ENCODE results near the gene DSTYK. TPM values are rescaled to one million over a fixed set of nuclear protein-coding genes. Genes with fewer than 3 reads are reported as not detected.

DSTYK gene, protein sequence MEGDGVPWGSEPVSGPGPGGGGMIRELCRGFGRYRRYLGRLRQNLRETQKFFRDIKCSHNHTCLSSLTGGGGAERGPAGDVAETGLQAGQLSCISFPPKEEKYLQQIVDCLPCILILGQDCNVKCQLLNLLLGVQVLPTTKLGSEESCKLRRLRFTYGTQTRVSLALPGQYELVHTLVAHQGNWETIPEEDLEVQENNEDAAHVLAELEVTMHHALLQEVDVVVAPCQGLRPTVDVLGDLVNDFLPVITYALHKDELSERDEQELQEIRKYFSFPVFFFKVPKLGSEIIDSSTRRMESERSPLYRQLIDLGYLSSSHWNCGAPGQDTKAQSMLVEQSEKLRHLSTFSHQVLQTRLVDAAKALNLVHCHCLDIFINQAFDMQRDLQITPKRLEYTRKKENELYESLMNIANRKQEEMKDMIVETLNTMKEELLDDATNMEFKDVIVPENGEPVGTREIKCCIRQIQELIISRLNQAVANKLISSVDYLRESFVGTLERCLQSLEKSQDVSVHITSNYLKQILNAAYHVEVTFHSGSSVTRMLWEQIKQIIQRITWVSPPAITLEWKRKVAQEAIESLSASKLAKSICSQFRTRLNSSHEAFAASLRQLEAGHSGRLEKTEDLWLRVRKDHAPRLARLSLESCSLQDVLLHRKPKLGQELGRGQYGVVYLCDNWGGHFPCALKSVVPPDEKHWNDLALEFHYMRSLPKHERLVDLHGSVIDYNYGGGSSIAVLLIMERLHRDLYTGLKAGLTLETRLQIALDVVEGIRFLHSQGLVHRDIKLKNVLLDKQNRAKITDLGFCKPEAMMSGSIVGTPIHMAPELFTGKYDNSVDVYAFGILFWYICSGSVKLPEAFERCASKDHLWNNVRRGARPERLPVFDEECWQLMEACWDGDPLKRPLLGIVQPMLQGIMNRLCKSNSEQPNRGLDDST
- total RNA-seq (10 to 100 TPM; 11.3 to 18.5 (median 15.2) TPM), polyA plus RNA-seq (1 to 10 TPM; 6.4 to 9.5 TPM), total RNA-seq (66.0 reads per million, percentile 77 among the genes with 10 or more reads in this experiment)

DNA sequence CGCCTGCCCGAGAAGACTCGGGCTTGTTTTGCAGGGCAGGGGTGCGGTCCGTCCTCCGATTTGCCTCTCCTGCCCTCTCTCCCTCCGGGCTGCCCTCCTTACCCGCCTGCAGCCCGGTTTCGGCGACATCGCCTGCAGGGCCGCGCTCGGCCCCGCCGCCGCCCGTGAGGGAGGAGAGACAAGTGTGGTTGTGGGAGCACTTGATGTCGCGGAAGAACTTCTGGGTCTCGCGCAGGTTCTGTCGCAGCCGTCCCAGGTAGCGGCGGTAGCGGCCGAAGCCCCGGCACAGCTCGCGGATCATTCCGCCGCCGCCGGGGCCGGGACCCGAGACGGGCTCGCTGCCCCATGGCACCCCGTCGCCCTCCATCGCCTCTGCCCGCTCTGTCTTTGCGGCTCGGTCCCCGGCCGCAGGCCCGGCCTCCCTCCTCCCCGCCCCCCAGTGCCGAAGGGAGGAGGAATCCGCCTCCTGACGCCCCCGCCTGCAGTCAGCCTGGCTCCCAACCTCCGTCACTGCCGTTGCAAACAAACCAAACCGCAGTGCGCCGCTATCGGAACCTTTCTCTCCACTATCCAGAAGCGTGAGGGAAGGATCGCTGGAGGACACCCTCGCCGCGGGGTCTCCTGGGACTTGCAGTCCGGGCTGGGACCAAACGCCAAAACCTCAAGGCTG is at the start of gene DSTYK:
DSTYK (minus strand) TSS at position 534 of the 670 bp plus-strand sequence; CDS start at position 367, 167 bp downstream.
- H3K4me1 ChIP-seq (ENCODE audit: control insufficient read depth in 2 of 2, insufficient read depth in 2 of 2, low read length in 2 of 2) = peaks cover 8% of the 10 kb centered on the region in 2 donors
- peaks cover 12 to 66% (median 54%) of the 10 kb centered on the region in 7 donors for H3K4me1 Mint-ChIP-seq
- H3K27me3 Mint-ChIP-seq = peaks cover 0 to 4% (median 0%) of the 10 kb centered on the region in 5 donors
- DNase-seq (peak; percentile 77 to 95 (median 93)), ATAC-seq (peak; percentile 95)
- peaks cover 0 to 3% (median 0%) of the 10 kb centered on the region in 11 donors for H3K9me3 Mint-ChIP-seq
- no peaks in the 10 kb centered on the region for H3K9me3 ChIP-seq (ENCODE audit: control insufficient read depth in 2 of 3, low read length in 3 of 3)
- intact Hi-C loops (cut with micrococcal nuclease) = loop anchor here (1.0 to 10.0 kb wide), 16 partner anchors 12 to 1414 kb away; partner anchors contain the start of genes TMCC2 (in 2 of the 2), MDM4 (in 1 of the 2), NUAK2 (in 1 of the 2) and NUCKS1 (in 1 of the 2)
- H3K27ac Mint-ChIP-seq = peak within 1 kb of the TSS; percentile 95 to 99 (median 98)
- H3K36me3 Mint-ChIP-seq = peaks cover 0 to 5% (median 0%) of the 10 kb centered on the region in 5 donors
- H3K27ac ChIP-seq (ENCODE audit: low read depth, low read length) = peak within 1 kb of the TSS; percentile 87
- POLR2A ChIA-PET = interaction anchor here (0.9 to 3.0 kb wide), 6 partner anchors 9 to 91 kb away, joined by 3 to 30 read pairs (median 6); partner anchors contain the start of genes RBBP5 and TMCC2
- H3K36me3 ChIP-seq (ENCODE audit: control insufficient read depth in 2 of 3, insufficient read depth in 3 of 3, low read length in 3 of 3) = peaks cover 0 to 8% (median 0%) of the 10 kb centered on the region in 3 experiments
- no peaks in the 10 kb centered on the region for H3K27me3 ChIP-seq (ENCODE audit: control insufficient read depth in 2 of 2, insufficient read depth in 2 of 2, low read length in 2 of 2)
- CTCF ChIA-PET = no interaction called here
- peak within 1 kb of the TSS; percentile 75 for H3K4me3 ChIP-seq (ENCODE audit: low read length)
- peak within 1 kb of the TSS; percentile 89 to 98 (median 96) for H3K4me3 Mint-ChIP-seq

DNA sequence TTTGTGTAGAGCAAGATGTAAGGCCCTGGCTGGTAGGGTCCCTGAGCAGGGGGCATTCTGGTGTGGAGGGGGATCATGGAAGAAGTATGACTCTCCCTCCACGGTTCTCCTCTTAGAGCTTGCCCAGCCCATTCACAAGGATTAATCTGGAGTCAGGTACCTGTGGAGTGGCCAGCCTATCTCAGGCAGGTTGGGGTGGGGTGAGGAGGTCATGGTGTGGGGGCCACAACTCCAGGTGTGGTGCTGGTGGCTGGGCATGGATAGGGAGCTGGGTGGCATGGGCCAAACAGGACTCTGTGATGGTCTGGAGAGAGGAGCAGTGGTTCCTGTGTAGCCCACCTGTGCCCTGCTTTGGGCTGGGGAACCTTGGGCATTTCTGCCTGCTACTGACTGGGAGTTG is 48.5 kb upstream of the DSTYK start:
- Histone ChIP-seq H3K27ac (ENCODE audit: low read depth, low read length) (no peak overlapping the region), H3K9me3 (ENCODE audit: control insufficient read depth in 2 of 3, low read length in 3 of 3) (no peaks in the 10 kb centered on the region), H3K4me3 (ENCODE audit: low read length) (no peak overlapping the region), H3K4me1 (ENCODE audit: control insufficient read depth in 2 of 2, insufficient read depth in 2 of 2, low read length in 2 of 2) (no peaks in the 10 kb centered on the region), H3K36me3 (ENCODE audit: control insufficient read depth in 2 of 3, insufficient read depth in 3 of 3, low read length in 3 of 3) (no peaks in the 10 kb centered on the region), H3K27me3 (ENCODE audit: control insufficient read depth in 2 of 2, insufficient read depth in 2 of 2, low read length in 2 of 2) (no peaks in the 10 kb centered on the region)
- H3K27me3 Mint-ChIP-seq = no peaks in the 10 kb centered on the region
- ATAC-seq (no peak), DNase-seq (no peak)
- intact Hi-C loops (cut with micrococcal nuclease) = loop anchor here (5.0 kb wide), 2 partner anchors 88 to 118 kb away; no protein-coding TSS in a partner anchor
- H3K4me3 Mint-ChIP-seq = no peak overlapping the region
- POLR2A ChIA-PET = interaction anchor here (0.6 kb wide), 1 partner anchor 347 kb away, joined by 3 read pairs; no protein-coding TSS in a partner anchor
- CTCF ChIA-PET = interaction anchor here (0.8 to 3.6 kb wide), 6 partner anchors 13 to 287 kb away, joined by 3 to 12 read pairs (median 4); partner anchors contain the start of gene TMCC2
- no peak overlapping the region for H3K27ac Mint-ChIP-seq
- no peaks in the 10 kb centered on the region for H3K9me3 Mint-ChIP-seq
- peaks cover 0 to 25% (median 7%) of the 10 kb centered on the region in 7 donors for H3K4me1 Mint-ChIP-seq
- H3K36me3 Mint-ChIP-seq = no peaks in the 10 kb centered on the region

DNA sequence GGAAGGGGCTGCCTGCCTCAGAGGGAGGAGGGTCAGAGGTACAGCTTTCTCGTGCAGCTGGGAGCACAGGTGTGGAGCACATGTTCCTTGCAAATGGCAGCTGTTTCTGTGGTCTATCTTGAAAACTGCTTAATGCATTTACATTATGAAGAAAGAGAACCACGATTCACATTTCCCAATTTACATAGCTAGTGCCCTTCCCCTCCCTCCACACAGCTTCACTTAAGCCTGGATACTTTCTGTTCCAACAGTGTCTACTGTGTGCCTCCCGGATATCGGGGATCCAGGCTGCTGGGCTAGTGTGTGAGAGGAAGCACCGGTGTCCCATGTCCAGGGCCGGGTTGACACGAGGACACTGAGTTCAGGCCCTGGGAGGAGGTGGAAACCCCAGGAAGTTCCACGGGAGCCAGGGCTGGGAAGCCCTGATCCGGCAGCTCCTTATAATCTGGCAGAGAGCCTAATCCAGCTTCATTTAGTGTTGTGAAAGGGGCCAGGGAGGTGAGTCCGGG is 47.9 kb upstream of the DSTYK start:
- CTCF ChIA-PET = interaction anchor here (1.1 to 3.6 kb wide), 3 partner anchors 15 to 286 kb away, joined by 4 to 12 read pairs (median 11); partner anchors contain the start of gene TMCC2
- intact Hi-C loops (cut with micrococcal nuclease) = loop anchor here (5.0 kb wide), 2 partner anchors 87 to 117 kb away; no protein-coding TSS in a partner anchor
- ATAC-seq = no peak

DNA sequence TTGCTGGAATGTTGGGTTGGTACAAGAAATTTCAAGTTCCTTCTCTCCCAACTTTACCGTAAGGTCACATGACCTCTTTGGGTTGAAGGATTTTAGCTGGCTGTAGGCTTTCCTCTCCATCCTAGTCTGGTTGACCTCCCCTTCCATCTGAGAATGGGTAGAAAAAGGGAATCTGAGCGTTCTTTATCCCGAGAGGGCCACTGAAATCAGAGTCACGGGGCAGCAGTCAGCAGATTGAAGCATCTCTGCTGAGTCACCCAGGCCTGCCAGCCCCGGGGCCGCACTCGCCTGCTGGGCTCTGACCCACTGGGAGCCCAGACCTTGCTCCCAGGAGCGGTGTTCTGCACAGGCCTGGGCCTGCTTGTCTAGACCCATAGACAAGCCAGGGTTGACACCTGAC is 47.2 kb upstream of the DSTYK start:
- no peaks in the 10 kb centered on the region for H3K4me1 ChIP-seq (ENCODE audit: control insufficient read depth in 2 of 2, insufficient read depth in 2 of 2, low read length in 2 of 2)
- Mint-ChIP-seq H3K36me3 (no peaks in the 10 kb centered on the region), H3K4me1 (peaks cover 0 to 23% (median 7%) of the 10 kb centered on the region in 7 donors), H3K27ac (no peak overlapping the region), H3K9me3 (no peaks in the 10 kb centered on the region), H3K4me3 (no peak overlapping the region), H3K27me3 (no peaks in the 10 kb centered on the region)
- H3K4me3 ChIP-seq (ENCODE audit: low read length) = no peak overlapping the region
- intact Hi-C loops (cut with micrococcal nuclease) = loop anchor here (5.0 kb wide), 2 partner anchors 86 to 116 kb away; no protein-coding TSS in a partner anchor
- DNase-seq (no peak), ATAC-seq (no peak)
- no peaks in the 10 kb centered on the region for H3K36me3 ChIP-seq (ENCODE audit: control insufficient read depth in 2 of 3, insufficient read depth in 3 of 3, low read length in 3 of 3)
- ChIA-PET POLR2A (no interaction called here), CTCF (interaction anchor here (1.1 to 4.7 kb wide), 4 partner anchors 15 to 286 kb away, joined by 3 to 25 read pairs (median 8); partner anchors contain the start of gene RBBP5)
- no peaks in the 10 kb centered on the region for H3K27me3 ChIP-seq (ENCODE audit: control insufficient read depth in 2 of 2, insufficient read depth in 2 of 2, low read length in 2 of 2)
- H3K9me3 ChIP-seq (ENCODE audit: control insufficient read depth in 2 of 3, low read length in 3 of 3) = no peaks in the 10 kb centered on the region
- H3K27ac ChIP-seq (ENCODE audit: low read depth, low read length) = no peak overlapping the region

More for the DNA sequence above, 47.9 kb upstream of the DSTYK start:
- H3K36me3 Mint-ChIP-seq = no peaks in the 10 kb centered on the region
- Histone ChIP-seq H3K4me3 (ENCODE audit: low read length) (no peak overlapping the region), H3K4me1 (ENCODE audit: control insufficient read depth in 2 of 2, insufficient read depth in 2 of 2, low read length in 2 of 2) (no peaks in the 10 kb centered on the region), H3K27me3 (ENCODE audit: control insufficient read depth in 2 of 2, insufficient read depth in 2 of 2, low read length in 2 of 2) (no peaks in the 10 kb centered on the region), H3K36me3 (ENCODE audit: control insufficient read depth in 2 of 3, insufficient read depth in 3 of 3, low read length in 3 of 3) (no peaks in the 10 kb centered on the region), H3K9me3 (ENCODE audit: control insufficient read depth in 2 of 3, low read length in 3 of 3) (no peaks in the 10 kb centered on the region), H3K27ac (ENCODE audit: low read depth, low read length) (no peak overlapping the region)
- H3K27me3 Mint-ChIP-seq = no peaks in the 10 kb centered on the region
- no peak overlapping the region for H3K27ac Mint-ChIP-seq
- peaks cover 0 to 25% (median 7%) of the 10 kb centered on the region in 7 donors for H3K4me1 Mint-ChIP-seq
- H3K9me3 Mint-ChIP-seq = no peaks in the 10 kb centered on the region
- no peak overlapping the region for H3K4me3 Mint-ChIP-seq
- DNase-seq = no peak
- POLR2A ChIA-PET = no interaction called here

DNA sequence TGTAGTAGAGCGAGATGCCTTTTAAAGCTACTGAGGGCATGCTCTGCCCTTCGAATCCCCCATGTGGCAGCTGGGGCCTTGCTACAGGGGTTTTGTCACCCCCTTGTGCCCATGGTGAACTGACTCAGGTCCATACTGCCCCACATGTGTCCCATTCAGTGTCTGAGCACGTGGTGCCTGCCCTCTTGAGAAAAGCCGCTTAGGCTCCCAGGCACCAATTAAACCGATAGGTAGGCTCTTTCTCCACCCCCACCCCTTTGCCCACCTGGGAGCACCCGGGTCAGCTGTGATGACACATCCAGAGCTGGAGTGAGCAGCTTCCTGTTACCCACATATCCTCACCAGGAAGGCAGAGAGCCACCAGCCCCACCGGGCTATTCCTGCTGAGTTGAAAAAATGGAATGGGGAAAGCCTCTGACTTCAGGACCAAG is 46.8 kb upstream of the DSTYK start:
- intact Hi-C loops (cut with micrococcal nuclease) = loop anchor here (5.0 kb wide), 2 partner anchors 86 to 116 kb away; no protein-coding TSS in a partner anchor
- Histone ChIP-seq H3K4me1 (ENCODE audit: control insufficient read depth in 2 of 2, insufficient read depth in 2 of 2, low read length in 2 of 2) (no peaks in the 10 kb centered on the region), H3K27ac (ENCODE audit: low read depth, low read length) (no peak overlapping the region), H3K4me3 (ENCODE audit: low read length) (no peak overlapping the region), H3K9me3 (ENCODE audit: control insufficient read depth in 2 of 3, low read length in 3 of 3) (no peaks in the 10 kb centered on the region), H3K27me3 (ENCODE audit: control insufficient read depth in 2 of 2, insufficient read depth in 2 of 2, low read length in 2 of 2) (no peaks in the 10 kb centered on the region), H3K36me3 (ENCODE audit: control insufficient read depth in 2 of 3, insufficient read depth in 3 of 3, low read length in 3 of 3) (no peaks in the 10 kb centered on the region)
- DNase-seq (no peak), ATAC-seq (no peak)
- no peaks in the 10 kb centered on the region for H3K9me3 Mint-ChIP-seq
- H3K4me1 Mint-ChIP-seq = peaks cover 0 to 20% (median 7%) of the 10 kb centered on the region in 7 donors
- CTCF ChIA-PET = interaction anchor here (0.8 to 4.7 kb wide), 6 partner anchors 8 to 282 kb away, joined by 3 to 25 read pairs (median 3); partner anchors contain the start of gene RBBP5
- no peaks in the 10 kb centered on the region for H3K36me3 Mint-ChIP-seq
- no peaks in the 10 kb centered on the region for H3K27me3 Mint-ChIP-seq
- H3K27ac Mint-ChIP-seq = no peak overlapping the region
- POLR2A ChIA-PET = no interaction called here
- no peak overlapping the region for H3K4me3 Mint-ChIP-seq

Data from naive thymus-derived CD4-positive, alpha-beta T cell (primary cell).